ENCODE data around the gene RNF144B. TPM values are rescaled to one million over a fixed set of nuclear protein-coding genes. Genes with fewer than 3 reads are reported as not detected.

RNF144B gene
- total and polyA plus RNA-seq, 2 donors (not counting 1 experiment from before 2014, with no cell fraction given): 3.0 to 17.0 TPM

DNA sequence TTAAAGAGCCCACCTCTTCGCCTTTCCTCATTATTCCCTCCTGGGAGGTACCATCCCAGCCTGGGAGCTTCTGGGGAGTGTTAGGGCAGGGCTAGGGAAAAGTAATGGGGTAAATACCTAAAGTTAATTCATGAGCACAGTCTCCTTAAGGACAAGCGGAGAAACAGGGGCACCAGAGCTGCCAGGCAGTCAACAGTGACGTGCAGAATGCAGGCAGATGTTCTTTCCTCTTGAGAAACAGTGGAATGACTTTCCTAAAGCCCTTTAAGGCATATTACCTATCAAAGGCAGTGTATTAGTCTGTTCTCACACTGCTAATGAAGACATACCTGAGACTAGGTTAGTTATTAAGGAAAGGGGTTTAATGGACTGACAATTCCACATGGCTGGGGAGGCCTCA lies 76.3 kb downstream of the RNF144B start:
- POLR2A ChIA-PET: no interaction called here
- Histone ChIP-seq H3K9me3 (ENCODE audit: control extremely low read depth in 1 of 3, control insufficient read depth in 2 of 3, insufficient read depth in 1 of 3, low read length in 2 of 3) (peaks cover 0 to 2% (median 0%) of the 10 kb centered on the region in 3 donors), H3K9ac (ENCODE audit: low read length) (no peak overlapping the region), H3K4me1 (ENCODE audit: control insufficient read depth in 2 of 2, insufficient read depth in 2 of 2, low read length in 2 of 2) (no peaks in the 10 kb centered on the region), H4K20me1 (ENCODE audit: control insufficient read depth, insufficient read depth, low read length, poor library complexity, severe bottlenecking) (no peaks in the 10 kb centered on the region), H3K27ac (ENCODE audit: low read length in 2 of 2) (no peak overlapping the region), H3K4me3 (ENCODE audit: control extremely low read depth in 1 of 5, extremely low read depth in 1 of 5, insufficient read depth in 1 of 5, low read depth in 2 of 5, low read length in 4 of 5) (no peak overlapping the region), H3K36me3 (replicated peaks in 1 of 2; ENCODE audit: control extremely low read depth in 1 of 2, control insufficient read depth in 1 of 2, extremely low read depth in 1 of 2, insufficient read depth in 2 of 2, low read length in 1 of 2) (peaks cover 37 to 72% of the 10 kb centered on the region in 2 experiments), H2AFZ (ENCODE audit: insufficient read depth, low read depth, low read length, poor library complexity, severe bottlenecking) (no peak overlapping the region), H3K27me3 (replicated peaks in 1 of 4; ENCODE audit: control extremely low read depth in 1 of 4, control insufficient read depth in 3 of 4, insufficient read depth in 4 of 4, low read length in 3 of 4) (no peaks in the 10 kb centered on the region), H3K79me2 (ENCODE audit: control insufficient read depth, insufficient read depth, low read length) (peaks cover 4% of the 10 kb centered on the region), H3K4me2 (replicated peaks; ENCODE audit: low read depth, low read length, poor library complexity, severe bottlenecking) (no peak overlapping the region)
- intact Hi-C loops (cut with micrococcal nuclease): no loop called here
- no peak overlapping the region for H3K4me3 Mint-ChIP-seq
- H3K9me3 Mint-ChIP-seq (ENCODE audit: insufficient read depth): peaks cover 2% of the 10 kb centered on the region
- no peak overlapping the region for H3K27ac Mint-ChIP-seq
- no peaks in the 10 kb centered on the region for H3K4me1 Mint-ChIP-seq
- no peak for DNase-seq
- no peaks in the 10 kb centered on the region for H3K27me3 Mint-ChIP-seq
- no peak for ATAC-seq (ENCODE audit: low read depth)
- no peak for TF ChIP-seq EZH2 (IDR thresholded peaks at IDR 0.05; ENCODE audit: borderline replicate concordance, insufficient read depth, low read depth, low read length, poor library complexity, severe bottlenecking)
- TF ChIP-seq, protein P1, sequence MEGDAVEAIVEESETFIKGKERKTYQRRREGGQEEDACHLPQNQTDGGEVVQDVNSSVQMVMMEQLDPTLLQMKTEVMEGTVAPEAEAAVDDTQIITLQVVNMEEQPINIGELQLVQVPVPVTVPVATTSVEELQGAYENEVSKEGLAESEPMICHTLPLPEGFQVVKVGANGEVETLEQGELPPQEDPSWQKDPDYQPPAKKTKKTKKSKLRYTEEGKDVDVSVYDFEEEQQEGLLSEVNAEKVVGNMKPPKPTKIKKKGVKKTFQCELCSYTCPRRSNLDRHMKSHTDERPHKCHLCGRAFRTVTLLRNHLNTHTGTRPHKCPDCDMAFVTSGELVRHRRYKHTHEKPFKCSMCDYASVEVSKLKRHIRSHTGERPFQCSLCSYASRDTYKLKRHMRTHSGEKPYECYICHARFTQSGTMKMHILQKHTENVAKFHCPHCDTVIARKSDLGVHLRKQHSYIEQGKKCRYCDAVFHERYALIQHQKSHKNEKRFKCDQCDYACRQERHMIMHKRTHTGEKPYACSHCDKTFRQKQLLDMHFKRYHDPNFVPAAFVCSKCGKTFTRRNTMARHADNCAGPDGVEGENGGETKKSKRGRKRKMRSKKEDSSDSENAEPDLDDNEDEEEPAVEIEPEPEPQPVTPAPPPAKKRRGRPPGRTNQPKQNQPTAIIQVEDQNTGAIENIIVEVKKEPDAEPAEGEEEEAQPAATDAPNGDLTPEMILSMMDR (IDR thresholded peaks at IDR 0.05): no peak
- 100% methylated on average over 1 of the region's 3 CpGs for WGBS (ENCODE audit: insufficient coverage)
- CTCF ChIA-PET: interaction anchor here (0.9 kb wide), 1 partner anchor 41 kb away, joined by 3 read pairs; no protein-coding TSS in a partner anchor

DNA sequence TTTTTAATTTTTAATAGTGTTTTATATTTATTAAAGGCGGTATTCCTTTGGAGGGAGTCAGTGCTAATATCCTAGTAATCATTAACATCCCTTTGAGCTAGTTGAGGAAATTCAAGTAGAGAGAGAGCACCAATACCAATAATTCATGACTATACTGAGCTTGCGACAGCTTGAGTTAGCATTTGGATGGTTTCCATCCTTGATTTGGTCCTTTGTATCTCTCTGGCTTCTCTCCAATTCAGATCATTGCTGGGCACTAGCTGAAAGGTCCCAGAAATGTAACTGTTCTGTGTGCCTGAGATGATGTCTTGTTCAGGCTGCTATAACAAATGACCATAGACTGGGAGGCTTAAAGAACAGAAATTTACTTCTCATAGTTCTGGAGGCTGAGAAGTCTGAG lies 77.0 kb downstream of the RNF144B start:
- ChIA-PET POLR2A (no interaction called here), CTCF (interaction anchor here (0.9 kb wide), 1 partner anchor 40 kb away, joined by 3 read pairs; no protein-coding TSS in a partner anchor)
- H3K9me3 Mint-ChIP-seq (ENCODE audit: insufficient read depth): peaks cover 2% of the 10 kb centered on the region
- intact Hi-C loops (cut with micrococcal nuclease): no loop called here
- Histone ChIP-seq H3K9ac (ENCODE audit: low read length) (no peak overlapping the region), H4K20me1 (ENCODE audit: control insufficient read depth, insufficient read depth, low read length, poor library complexity, severe bottlenecking) (no peaks in the 10 kb centered on the region), H3K27ac (ENCODE audit: low read length in 2 of 2) (no peak overlapping the region), H3K27me3 (replicated peaks in 1 of 4; ENCODE audit: control extremely low read depth in 1 of 4, control insufficient read depth in 3 of 4, insufficient read depth in 4 of 4, low read length in 3 of 4) (no peaks in the 10 kb centered on the region), H3K4me2 (replicated peaks; ENCODE audit: low read depth, low read length, poor library complexity, severe bottlenecking) (no peak overlapping the region), H3K4me3 (ENCODE audit: control extremely low read depth in 1 of 5, extremely low read depth in 1 of 5, insufficient read depth in 1 of 5, low read depth in 2 of 5, low read length in 4 of 5) (no peak overlapping the region), H3K9me3 (ENCODE audit: control extremely low read depth in 1 of 3, control insufficient read depth in 2 of 3, insufficient read depth in 1 of 3, low read length in 2 of 3) (peaks cover 0 to 2% (median 0%) of the 10 kb centered on the region in 3 donors), H3K4me1 (ENCODE audit: control insufficient read depth in 2 of 2, insufficient read depth in 2 of 2, low read length in 2 of 2) (no peaks in the 10 kb centered on the region), H3K36me3 (replicated peaks in 1 of 2; ENCODE audit: control extremely low read depth in 1 of 2, control insufficient read depth in 1 of 2, extremely low read depth in 1 of 2, insufficient read depth in 2 of 2, low read length in 1 of 2) (peaks cover 38 to 69% of the 10 kb centered on the region in 2 experiments), H3K79me2 (ENCODE audit: control insufficient read depth, insufficient read depth, low read length) (no peaks in the 10 kb centered on the region), H2AFZ (ENCODE audit: insufficient read depth, low read depth, low read length, poor library complexity, severe bottlenecking) (no peak overlapping the region)
- DNase-seq (no peak), ATAC-seq (ENCODE audit: low read depth) (no peak)
- no CpG with 5 or more reads among the region's 2 CpGs for WGBS (ENCODE audit: insufficient coverage)
- H3K27ac Mint-ChIP-seq: no peak overlapping the region
- H3K27me3 Mint-ChIP-seq: no peaks in the 10 kb centered on the region
- TF ChIP-seq EZH2 (IDR thresholded peaks at IDR 0.05; ENCODE audit: borderline replicate concordance, insufficient read depth, low read depth, low read length, poor library complexity, severe bottlenecking): no peak
- TF ChIP-seq, protein P1 (IDR thresholded peaks at IDR 0.05): no peak
- H3K4me3 Mint-ChIP-seq: no peak overlapping the region
- H3K4me1 Mint-ChIP-seq: no peaks in the 10 kb centered on the region
